ENCODE results near the gene TAF11L13.
"Not testable (repeated sequence)": the region's sequence is repeated elsewhere in the genome, so short reads cannot be mapped to it uniquely, and the experiment has no call there.

Gene TAF11L13

GRCh38 chr5:17631788-17632187 is at the start of gene TAF11L13:
Gene TAF11L13, plus strand, starts transcription at chr5:17632088.
- DNase-seq, result not testable (repeated sequence)

GRCh38 chr5:17585658-17586057 is 46.2 kb upstream of the TAF11L13 start, which contains the start of gene TAF11L7:
Gene TAF11L7, minus strand, starts transcription at chr5:17585758.
- not testable (repeated sequence) for DNase-seq

- DNase-seq, result not testable (repeated sequence)
Observed at GRCh38 chr5:17590860-17591259, 41.0 kb upstream of the TAF11L13 start, which contains the start of gene TAF11L8. Gene TAF11L8, minus strand, starts transcription at chr5:17590960.

- DNase-seq, result not testable (repeated sequence)
Observed at GRCh38 chr5:17594255-17594654, 37.6 kb upstream of the TAF11L13 start, which contains the start of gene TAF11L9. Gene TAF11L9, minus strand, starts transcription at chr5:17594394.

- not testable (repeated sequence) for DNase-seq
Observed at GRCh38 chr5:17597728-17598127, 34.2 kb upstream of the TAF11L13 start, which contains the start of gene TAF11L10. Gene TAF11L10, minus strand, starts transcription at chr5:17597828.

- DNase-seq, result not testable (repeated sequence)
Observed at GRCh38 chr5:17603880-17604279, 28.0 kb upstream of the TAF11L13 start, which contains the start of gene TAF11L11. Gene TAF11L11, plus strand, starts transcription at chr5:17604183.

- no peak for DNase-seq
Observed at GRCh38 chr5:17604951-17605350, 26.9 kb upstream of the TAF11L13 start.

GRCh38 chr5:17607461-17607860 is 24.4 kb upstream of the TAF11L13 start:
- DNase-seq, result not testable (repeated sequence)

- not testable (repeated sequence) for DNase-seq
Observed at GRCh38 chr5:17610092-17610491, 21.8 kb upstream of the TAF11L13 start, which contains the start of gene TAF11L12. Gene TAF11L12, plus strand, starts transcription at chr5:17610392.

GRCh38 chr5:17614872-17615605 is 16.8 kb upstream of the TAF11L13 start:
- DNase-seq, result no peak

GRCh38 chr5:17619354-17619753 is 12.5 kb upstream of the TAF11L13 start:
- no peak for DNase-seq

- no peak for DNase-seq
Observed at GRCh38 chr5:17620627-17621026, 11.3 kb upstream of the TAF11L13 start.

- DNase-seq, result no peak
Observed at GRCh38 chr5:17625686-17626085, 6.2 kb upstream of the TAF11L13 start.

- no peak for DNase-seq
Observed at GRCh38 chr5:17634160-17634559, 2.3 kb downstream of the TAF11L13 start, which contains the start of gene TAF11L14. Gene TAF11L14, plus strand, starts transcription at chr5:17634460.

GRCh38 chr5:17649232-17649631 is 17.3 kb downstream of the TAF11L13 start:
- not testable (repeated sequence) for DNase-seq

GRCh38 chr5:17655201-17655759 is 23.4 kb downstream of the TAF11L13 start:
- DNase-seq, result not testable (repeated sequence)

GRCh38 chr5:17655921-17656320 is 24.0 kb downstream of the TAF11L13 start:
- no peak for DNase-seq

- no peak for DNase-seq
Observed at GRCh38 chr5:17663182-17663581, 31.3 kb downstream of the TAF11L13 start.

- no peak for DNase-seq
Observed at GRCh38 chr5:17665836-17666235, 33.9 kb downstream of the TAF11L13 start.

GRCh38 chr5:17666726-17667235 is 34.9 kb downstream of the TAF11L13 start:
- DNase-seq, result no peak

- DNase-seq, result no peak
Observed at GRCh38 chr5:17670353-17670752, 38.5 kb downstream of the TAF11L13 start.

- DNase-seq, result no peak
Observed at GRCh38 chr5:17678751-17679324, 47.0 kb downstream of the TAF11L13 start.

- DNase-seq, result no peak
Observed at GRCh38 chr5:17679597-17680203, 47.8 kb downstream of the TAF11L13 start.

Data from NCI-H2029 treated with DMSO at 0.1 percent for 48 hours (cell line).